ENCODE measurements around the gene LRPPRC. TPM values are rescaled to one million over a fixed set of nuclear protein-coding genes. Genes with fewer than 3 reads are reported as not detected.

Gene LRPPRC
- total RNA-seq, 1 donor from 2014 or later: 57.5 TPM

GRCh38 chr2:43851011-43851980 is 144.5 kb downstream of the LRPPRC start:
- no peak for DNase-seq (ENCODE audit: low read depth)
- no peak overlapping the region for H3K4me3 ChIP-seq (ENCODE audit: low read depth, low read length)
- no peak for TF ChIP-seq CTCF (conservative IDR thresholded peaks at IDR 0.05; ENCODE audit: low read depth, low read length)

- TF ChIP-seq CTCF (conservative IDR thresholded peaks at IDR 0.05; ENCODE audit: low read depth, low read length): no peak
- H3K4me3 ChIP-seq (ENCODE audit: low read depth, low read length): no peak overlapping the region
- DNase-seq (ENCODE audit: low read depth): no peak
Observed at GRCh38 chr2:43848214-43848613, 147.6 kb downstream of the LRPPRC start.

- TF ChIP-seq CTCF (conservative IDR thresholded peaks at IDR 0.05; ENCODE audit: low read depth, low read length): no peak
- DNase-seq (ENCODE audit: low read depth): no peak
Observed at GRCh38 chr2:43846140-43846793, 149.5 kb downstream of the LRPPRC start.

DNA sequence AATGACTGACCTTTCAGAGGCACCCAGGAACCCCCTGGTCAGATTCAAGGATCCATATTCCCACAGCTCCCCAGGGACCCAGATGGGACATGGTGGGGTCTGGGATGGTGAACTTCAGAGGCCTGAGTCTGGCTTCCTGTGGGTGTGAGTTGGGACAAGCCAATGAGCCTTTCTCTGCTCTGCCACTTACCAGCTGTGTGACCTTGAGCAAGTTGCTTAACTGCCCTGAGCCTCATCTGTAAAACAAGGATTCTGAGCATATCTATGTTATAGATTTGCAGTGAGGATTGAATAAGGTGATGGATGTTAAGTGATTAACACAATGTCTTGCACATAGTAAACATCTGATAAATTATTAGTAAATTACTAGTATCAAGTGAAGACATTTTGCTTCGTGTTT is 150.6 kb downstream of the LRPPRC start:
- no peak for TF ChIP-seq CTCF (conservative IDR thresholded peaks at IDR 0.05; ENCODE audit: low read depth, low read length)
- H3K4me3 ChIP-seq (ENCODE audit: low read depth, low read length): no peak overlapping the region
- DNase-seq (ENCODE audit: low read depth): no peak

More at GRCh38 chr2:43846140-43846793, 149.5 kb downstream of the LRPPRC start:
- no peak overlapping the region for H3K4me3 ChIP-seq (ENCODE audit: low read depth, low read length)

- no peak overlapping the region for H3K4me3 ChIP-seq (ENCODE audit: low read depth, low read length)
- no peak for DNase-seq (ENCODE audit: low read depth)
- no peak for TF ChIP-seq CTCF (conservative IDR thresholded peaks at IDR 0.05; ENCODE audit: low read depth, low read length)
Observed at GRCh38 chr2:43842866-43843226, 152.9 kb downstream of the LRPPRC start.

- no peak overlapping the region for H3K4me3 ChIP-seq (ENCODE audit: low read depth, low read length)
- DNase-seq (ENCODE audit: low read depth): no peak
- no peak for TF ChIP-seq CTCF (conservative IDR thresholded peaks at IDR 0.05; ENCODE audit: low read depth, low read length)
Observed at GRCh38 chr2:43841949-43842865, 153.6 kb downstream of the LRPPRC start.
